A673 (cell line): Measurements from ENCODE around the gene PAQR5.

Source experiments
- EZH2 ChIP-seq: fragments of 200-600 bp; sonication (generic); IDR thresholded peaks from 2 replicates; pipeline ENCODE4 v1.6.1; 2017; ENCODE audit warnings: borderline replicate concordance, low read depth, mild to moderate bottlenecking, mixed read lengths, antibody characterized with exemption, low read length; ENCODE audit not compliant: poor library complexity, severe bottlenecking
- TF ChIP-seq, protein P1 (sequence below): fragments of 300-800, 200-600 bp; sonication (generic); conservative IDR thresholded peaks from 2 replicates; pipeline ENCODE4 v1.5.1; 2017; ENCODE audit warnings: low read depth, mild to moderate bottlenecking, antibody characterized with exemption, low read length, moderate library complexity, mixed read lengths

DNA sequence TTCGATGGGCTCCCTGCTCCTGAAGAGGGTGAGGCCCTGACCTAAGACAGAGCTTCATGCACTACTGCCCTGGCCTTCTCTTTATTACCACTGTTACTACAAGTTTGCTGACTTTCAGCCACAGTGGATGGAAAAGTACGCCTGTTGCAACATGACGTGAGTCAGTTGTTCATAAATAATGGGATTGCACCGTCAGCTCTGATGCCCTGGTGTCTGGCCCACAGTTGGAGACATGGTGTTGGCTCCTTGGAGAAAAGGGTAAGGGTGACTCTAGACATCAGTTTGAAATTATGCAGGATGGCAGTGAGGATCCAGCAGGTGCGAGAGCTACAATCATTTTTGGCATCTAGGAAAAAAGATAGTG lies 5.5 kb downstream of the PAQR5 start:
- TF ChIP-seq, protein P1, sequence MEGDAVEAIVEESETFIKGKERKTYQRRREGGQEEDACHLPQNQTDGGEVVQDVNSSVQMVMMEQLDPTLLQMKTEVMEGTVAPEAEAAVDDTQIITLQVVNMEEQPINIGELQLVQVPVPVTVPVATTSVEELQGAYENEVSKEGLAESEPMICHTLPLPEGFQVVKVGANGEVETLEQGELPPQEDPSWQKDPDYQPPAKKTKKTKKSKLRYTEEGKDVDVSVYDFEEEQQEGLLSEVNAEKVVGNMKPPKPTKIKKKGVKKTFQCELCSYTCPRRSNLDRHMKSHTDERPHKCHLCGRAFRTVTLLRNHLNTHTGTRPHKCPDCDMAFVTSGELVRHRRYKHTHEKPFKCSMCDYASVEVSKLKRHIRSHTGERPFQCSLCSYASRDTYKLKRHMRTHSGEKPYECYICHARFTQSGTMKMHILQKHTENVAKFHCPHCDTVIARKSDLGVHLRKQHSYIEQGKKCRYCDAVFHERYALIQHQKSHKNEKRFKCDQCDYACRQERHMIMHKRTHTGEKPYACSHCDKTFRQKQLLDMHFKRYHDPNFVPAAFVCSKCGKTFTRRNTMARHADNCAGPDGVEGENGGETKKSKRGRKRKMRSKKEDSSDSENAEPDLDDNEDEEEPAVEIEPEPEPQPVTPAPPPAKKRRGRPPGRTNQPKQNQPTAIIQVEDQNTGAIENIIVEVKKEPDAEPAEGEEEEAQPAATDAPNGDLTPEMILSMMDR: no peak
- no peak for TF ChIP-seq EZH2
